GM12892 (cell line): ENCODE results near the gene PON3.

Experiments
- POLR2A ChIP-seq: IDR thresholded peaks from 2 replicates; pipeline ENCODE4 v1.6.1; 2011; ENCODE audit warnings: low read depth, low read length, control low read depth
- POLR2AphosphoS5 ChIP-seq: IDR thresholded peaks from 2 replicates; pipeline ENCODE4 v1.6.1; 2011; ENCODE audit warnings: low read depth, low read length, control low read depth

- TF ChIP-seq POLR2A (no peak), POLR2AphosphoS5 (no peak)
Observed at GRCh38 chr7:95421847-95422444, 25.8 kb upstream of the PON3 start.
